GM18858 (cell line): ENCODE measurements around the gene PSD.
"Not testable (repeated sequence)": the region's sequence is repeated elsewhere in the genome, so short reads cannot be mapped to it uniquely, and the experiment has no call there.

ENCODE experiments used
- ATAC-seq: cut with Tn5 transposase; IDR thresholded peaks from one replicate; pipeline ENCODE4 v1.9.1; 2021; ENCODE audit not compliant: unreplicated experiment

Gene PSD

DNA sequence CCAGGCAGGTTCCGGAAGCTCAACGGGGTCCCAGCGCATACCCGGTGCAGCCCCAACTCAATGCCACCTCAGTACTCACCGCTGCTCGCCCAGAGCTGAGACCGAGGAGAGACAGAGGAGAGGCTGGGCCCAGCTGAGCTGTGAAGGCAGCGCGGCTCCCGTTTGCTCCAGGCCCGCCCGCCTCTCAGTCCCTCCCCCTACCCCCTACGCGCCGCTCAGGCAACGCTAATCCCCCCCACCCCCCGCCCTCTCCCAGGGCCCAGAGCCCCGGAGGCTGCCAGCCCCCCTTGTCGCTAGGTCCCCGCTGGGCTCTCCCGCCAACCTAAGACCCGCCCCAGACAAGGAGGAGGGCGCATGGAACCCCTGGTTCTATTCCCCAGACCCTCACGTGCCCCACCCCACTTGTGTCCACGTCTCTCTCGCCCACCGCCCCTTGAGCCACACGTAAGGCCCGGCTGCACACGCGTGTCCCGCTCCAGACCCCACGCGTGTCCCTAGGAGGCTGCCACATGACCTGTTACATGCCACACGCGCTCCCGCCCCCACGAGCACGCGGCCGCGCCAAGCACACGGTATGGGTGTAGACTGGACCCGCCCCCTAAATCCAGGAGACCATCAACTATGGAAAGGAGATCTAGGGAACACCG is at the start of gene PSD:
Gene PSD (minus strand): TSS at position 164 of the 647 bp plus-strand sequence. CDS start 1,747 bp downstream, outside the sequence.
- ATAC-seq: no peak

DNA sequence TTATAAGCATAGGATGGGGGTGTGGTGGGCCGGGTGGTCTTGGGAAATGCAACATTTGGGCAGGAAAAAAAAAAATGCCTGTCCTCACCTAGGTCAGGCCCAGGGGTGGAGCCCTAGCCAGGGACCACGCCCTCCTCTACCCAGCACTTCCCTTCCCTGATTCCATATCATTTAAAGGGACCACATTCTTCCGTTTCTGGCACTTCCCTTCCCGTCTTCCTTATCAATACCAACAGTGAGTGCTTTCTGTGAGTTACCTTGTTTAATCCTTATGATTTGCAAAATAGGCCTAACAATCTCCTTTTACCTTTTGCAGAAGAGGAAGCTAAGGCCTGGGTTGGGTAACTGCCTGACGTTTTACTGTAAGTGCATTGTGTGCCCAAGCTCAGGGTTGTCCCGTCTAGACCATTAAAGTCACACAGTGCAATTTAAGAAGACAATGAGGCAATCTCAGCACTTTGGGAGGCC is 49.4 kb upstream of the PSD start:
- ATAC-seq: no peak

DNA sequence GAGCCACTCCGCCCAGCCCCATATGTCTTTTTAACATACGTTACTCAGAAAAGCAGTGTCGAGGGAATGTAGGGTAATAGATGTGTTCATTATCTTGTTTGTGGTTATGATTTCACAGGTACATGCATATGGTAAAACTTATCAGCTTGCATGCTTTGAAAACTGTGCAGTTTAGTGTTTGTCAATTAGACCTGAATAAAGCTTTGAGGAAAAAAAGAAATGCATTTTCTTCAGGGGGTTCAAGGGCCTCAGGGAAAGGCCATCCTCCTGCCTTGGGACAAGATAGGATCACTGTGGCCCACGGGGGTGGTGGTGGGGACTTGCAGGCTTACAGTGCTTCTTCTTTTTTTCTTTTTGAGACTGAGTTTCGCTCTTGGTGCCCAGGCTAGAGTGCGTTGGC is 48.7 kb upstream of the PSD start:
- ATAC-seq: no peak

DNA sequence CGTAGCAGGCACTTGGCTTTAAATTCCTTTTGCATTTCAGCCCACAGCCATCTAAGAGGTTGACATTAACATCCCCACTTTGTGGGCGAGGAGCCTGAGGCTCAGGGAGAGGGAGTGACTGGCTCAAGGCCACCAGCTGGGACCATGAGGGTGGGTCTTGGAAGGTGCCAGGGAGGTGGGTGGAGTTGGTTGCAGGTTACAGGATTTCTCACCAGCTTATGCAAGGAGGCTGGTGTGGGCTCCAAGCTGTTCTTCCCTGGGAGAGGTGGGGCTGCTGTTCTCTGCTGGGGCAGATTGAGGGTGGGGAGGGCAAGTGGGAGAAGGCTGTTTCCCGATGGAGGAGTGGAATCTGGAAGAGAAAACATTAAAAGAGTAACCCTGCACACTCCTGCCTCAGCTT is 46.9 kb upstream of the PSD start:
- no peak for ATAC-seq

DNA sequence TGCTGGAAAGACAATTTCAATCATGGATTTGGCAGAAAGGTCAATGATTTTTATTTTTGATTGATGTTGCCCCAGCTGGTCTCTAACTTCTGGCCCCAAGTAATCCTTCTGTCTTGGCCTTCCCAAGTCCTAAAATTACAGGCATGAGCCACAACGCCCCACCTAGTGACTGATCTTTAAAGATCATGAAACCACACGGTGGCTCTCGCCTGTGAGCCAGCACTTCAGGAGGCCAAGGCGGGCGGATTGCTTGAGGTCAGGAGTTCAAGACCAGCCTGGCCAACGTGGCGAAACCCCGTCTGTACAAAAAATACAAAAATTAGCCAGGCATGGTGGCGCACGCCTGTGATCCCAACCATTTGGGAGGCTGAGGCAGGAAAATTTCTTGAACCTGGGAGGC is 45.4 kb upstream of the PSD start:
- no peak for ATAC-seq

DNA sequence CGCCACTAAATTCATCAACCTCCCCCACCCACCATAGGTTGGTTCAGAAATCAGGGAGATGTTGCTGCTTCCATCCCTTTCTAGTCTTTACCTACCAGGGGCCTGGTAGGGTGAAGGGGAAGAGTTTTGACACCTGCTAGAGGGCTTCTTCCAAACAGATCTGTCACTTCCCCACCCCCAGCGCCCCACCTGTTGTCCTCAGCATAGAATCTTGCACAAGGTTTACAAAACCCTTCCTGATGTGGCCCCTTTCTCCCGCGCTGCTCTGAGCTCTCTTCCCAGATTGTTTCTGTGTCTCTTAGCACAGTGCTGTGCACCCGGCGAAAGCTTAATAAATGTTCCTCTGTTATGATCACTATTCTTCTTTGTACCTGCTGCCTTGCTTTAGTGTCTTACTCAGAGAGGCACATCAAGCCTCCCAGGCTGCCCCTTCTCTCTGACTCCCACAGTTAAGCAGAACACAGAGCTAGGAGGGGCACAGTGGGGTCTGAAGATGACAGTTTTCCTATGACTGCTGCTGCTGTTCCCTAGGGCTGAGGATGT is 44.0 kb upstream of the PSD start:
- ATAC-seq: no peak

DNA sequence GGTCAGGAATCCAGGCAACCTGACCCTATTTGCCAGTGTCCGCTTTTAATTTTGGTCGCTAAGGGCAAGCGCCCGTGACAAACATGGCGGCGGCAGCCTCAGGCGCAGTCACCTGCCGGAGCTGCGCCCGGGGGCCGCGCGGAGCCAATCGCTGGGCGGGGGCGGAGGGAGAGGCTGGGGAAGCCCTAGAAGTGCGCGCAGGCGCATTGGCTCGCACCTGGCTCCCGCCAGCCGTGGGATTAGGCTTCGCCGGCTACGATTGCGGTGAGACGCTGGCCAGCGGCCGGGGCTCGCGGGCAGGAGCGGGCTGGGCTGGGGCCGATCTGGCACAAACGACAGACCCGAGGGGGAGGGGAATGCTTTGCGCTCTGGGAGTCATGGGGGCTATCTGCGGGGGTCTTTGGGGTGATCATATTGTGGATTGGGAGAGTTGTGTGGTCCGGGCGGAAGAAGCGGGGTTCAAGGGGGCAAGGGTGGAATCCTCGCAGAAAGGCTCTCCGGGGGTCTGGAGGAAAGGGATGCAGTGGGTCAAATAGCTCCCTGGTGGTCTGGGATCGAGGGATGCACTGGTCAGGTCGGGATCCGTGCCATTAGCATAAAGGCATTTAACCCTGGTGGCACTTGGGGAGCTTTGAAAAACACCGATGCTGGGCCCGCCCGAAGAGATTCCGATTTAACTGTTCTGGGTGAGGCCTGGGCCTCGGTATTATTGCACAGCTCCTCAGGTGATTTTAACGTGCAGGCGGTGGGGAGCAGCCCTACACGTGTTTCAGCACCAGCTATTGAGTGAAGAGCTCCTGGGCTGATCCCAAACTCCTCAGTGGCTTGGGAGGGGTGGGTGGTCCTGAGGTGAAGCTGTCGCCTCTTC is 42.8 kb upstream of the PSD start:
- ATAC-seq: no peak

DNA sequence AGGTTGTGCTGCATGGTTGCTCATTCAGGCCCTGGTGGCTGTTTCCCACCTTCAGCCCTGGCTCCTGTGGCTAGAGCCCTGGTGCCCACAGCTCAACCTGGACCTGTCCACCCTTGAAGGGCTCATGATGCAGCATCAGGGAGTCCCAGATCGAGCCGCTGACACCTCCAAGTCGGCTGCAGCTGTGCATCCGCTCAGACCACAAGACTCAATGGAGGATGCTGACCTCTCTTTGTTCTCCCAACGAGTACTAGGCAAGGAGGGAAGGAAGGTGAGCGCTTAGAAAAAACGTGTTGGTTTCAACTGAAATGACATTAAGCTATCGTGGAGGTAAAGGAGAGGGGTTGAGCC is 42.2 kb upstream of the PSD start:
- ATAC-seq: no peak

DNA sequence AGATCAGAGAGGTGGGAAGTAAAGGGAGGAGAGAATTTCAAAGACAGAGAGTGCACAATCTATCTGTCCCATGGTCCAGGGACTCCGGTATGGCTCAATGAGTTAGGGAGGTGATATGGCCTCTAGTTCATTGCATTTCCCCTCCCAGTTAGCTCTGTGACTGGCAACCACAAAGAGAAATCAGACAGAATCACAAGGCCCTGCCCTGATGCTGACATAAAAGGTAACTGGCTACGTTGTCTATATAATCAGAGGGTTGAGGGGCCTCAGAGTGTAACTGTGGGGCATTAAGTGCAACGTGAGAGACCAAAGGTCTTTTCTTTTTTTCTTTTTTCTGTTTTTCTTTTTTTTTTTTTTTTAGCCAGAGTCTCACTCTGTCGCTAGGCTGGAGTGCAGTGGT is 40.1 kb upstream of the PSD start:
- no peak for ATAC-seq

DNA sequence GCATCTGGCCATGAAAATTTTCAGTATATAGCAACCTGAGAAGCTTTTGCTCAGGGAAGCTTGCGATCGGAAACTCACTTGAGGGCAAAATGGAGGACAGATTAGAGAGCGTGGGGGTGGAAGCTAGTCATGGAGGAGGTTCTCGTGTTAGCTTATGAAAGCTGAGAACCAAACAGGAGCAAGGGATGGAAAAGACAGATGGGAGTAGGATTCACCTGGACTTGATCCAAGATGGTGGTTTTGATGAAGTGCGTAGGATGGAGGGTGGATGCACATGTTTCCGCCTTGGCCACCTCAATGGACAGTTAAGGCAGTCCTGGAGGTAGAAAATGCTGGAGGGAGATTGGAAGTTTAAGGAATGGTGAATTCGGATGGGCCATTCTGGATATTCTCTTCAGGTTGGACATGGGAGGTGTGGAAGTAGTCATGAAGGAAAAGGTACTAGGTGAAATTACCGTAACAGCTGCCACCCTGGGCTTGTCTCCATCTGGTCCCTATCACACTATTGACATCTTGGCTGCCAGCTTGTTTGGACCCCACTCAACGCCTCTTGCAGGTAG is 39.1 kb upstream of the PSD start:
- ATAC-seq: no peak

DNA sequence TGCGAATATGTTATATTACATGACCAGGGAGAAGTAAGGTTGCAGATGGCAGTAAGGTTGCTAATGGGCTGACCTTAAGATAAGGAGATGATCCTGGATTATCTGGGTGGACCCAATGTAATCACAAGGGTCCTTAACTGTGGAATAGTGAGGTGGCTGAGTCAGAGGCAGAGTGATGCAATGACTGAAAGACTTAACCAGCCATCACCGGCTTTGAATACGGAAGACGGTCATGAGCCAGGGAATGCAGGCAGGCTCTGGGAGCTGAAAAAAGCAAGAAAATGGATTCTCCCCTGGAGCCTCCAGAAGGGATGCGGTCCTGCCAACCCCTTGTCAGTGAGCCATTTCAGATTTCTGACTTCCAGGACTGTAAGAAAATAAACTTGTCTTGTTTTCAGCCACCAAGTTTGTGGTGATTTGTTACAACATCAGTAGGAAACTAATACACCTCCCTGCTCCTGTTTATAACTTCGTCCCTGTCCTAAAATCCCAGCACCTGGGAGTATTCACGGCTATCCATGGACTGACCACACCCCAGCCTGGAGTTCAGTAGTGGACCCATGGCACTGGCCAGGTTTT is 37.4 kb upstream of the PSD start:
- ATAC-seq: no peak

DNA sequence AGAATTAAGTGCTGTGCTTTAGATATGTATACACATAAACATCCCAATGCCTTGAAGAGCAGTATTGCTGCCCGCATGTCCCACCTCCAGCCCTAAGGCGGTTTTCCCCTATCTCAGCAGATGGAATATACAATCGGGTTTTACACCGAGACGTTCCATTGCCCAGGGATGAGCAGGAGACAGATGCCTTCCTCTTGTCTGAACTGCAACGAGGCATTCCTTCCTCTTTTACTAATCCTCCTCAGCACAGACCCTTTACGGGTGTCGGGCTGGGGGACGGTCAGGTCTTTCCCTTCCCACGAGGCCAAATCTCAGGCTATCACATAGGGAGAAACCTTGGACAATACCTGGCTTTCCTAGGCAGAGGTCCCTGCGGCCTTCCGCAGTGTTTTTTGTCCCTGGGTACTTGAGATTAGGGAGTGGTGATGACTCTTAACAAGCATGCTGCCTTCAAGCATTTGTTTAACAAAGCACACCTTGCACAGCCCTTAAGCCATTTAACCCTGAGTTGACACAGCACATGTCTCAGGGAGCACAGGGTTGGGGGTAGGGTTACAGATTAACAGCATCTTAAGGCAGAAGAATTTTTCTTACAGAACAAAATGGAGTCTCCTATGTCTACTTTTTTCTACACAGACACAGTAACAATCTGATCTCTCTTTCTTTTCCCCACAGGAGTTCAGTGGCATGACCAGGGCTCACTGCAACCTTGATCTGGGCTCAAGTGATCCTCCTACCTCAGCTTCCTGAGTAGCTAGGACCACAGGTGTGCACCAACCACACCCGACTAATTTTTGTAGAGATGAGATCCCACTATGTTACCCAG is 36.3 kb upstream of the PSD start:
- ATAC-seq: not testable (repeated sequence)

DNA sequence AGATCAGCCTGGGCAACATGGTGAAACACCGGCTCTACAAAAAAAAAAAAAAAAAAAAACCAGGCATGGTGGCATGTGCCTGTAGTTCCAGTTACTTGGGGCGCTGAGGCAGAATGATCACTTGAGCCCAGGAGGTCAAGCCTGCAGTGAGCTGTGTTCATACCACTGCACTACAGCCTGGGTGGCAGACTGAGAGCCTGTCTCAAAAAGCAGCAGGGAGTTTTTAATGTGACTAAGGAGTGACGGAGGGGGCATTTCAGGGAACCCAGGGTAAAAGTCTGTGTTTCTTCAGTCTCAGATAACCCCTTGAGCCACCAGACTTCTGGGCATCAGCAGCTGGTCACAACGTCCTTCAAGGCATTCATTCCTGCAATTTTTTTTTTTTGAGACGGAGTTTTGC is 34.9 kb upstream of the PSD start:
- ATAC-seq: no peak

DNA sequence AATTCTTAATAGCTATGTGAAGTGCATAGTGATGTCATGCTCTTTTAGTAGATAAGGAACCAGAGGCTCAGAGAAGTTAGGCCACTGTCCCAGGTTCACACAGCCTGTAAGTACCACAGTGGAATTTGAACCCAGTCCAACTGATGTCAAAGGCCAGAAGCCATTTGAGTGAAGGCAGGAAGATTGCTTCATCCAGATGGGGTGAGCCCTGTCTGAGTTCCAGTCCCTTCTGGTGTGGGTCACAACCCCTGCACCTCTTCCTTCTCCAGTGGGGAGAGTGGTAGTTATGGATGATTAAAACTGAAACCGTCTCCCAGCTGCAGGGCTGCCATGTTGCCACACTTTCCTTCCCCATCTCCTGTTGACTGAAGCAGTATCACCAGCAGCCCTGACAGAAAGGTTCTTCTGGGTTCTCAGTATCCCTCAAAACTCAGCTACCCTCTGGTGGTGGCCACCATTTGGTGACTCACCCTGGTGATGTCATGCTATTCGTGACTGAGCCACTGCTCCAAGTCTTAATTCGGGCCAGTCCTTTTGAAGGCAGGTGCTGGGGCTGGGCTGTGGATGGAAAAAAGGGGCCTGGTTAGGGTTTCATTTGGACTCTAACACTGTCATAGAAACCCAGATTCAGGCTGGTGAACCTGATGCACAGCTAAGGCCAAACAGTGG is 34.2 kb upstream of the PSD start:
- no peak for ATAC-seq

DNA sequence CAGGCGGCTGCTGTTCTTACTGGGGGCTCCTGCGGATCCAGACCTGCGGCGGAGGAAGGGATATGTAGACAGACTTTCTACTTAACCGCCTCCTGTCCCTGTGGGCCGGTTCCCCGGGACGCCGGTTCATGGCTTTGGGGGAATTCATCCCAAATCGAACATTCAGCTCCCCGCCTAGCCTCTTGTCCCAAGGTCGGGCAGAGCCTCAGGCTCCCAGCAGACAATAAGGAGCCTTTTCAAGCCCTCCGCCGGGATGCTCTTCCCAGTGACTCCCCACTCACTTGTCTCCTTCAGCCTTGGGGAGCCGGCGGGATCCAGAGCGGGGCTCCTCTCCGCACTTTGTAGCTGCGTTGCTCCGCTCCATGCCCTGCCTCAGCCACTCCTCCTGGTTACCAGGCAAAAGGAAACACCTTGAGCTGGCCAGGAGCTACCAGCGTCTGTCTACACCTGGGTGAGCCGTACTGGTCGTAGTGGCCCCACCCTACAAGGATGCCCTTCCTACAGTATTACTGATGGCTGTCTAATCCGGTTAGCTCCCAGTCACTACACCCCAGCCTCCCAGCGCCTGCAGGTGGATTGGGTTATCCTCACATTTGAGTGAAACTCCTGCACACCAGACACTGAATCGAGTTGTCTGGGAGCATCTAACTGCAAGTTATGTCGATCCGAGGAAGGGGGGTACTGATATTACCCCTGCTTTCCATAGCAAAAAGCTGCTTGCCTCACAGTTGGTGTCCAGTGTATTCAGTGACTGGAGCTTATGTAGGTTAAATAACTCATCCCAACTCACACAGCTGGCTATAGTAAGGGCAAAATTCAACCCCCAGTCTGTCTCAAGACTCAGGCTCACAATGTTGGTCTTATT is 32.8 kb upstream of the PSD start, which contains the start of gene C10orf95:
Gene C10orf95 (minus strand): TSS at position 439 of the 865 bp plus-strand sequence. CDS start 450 bp downstream, outside the sequence.
- ATAC-seq: no peak

DNA sequence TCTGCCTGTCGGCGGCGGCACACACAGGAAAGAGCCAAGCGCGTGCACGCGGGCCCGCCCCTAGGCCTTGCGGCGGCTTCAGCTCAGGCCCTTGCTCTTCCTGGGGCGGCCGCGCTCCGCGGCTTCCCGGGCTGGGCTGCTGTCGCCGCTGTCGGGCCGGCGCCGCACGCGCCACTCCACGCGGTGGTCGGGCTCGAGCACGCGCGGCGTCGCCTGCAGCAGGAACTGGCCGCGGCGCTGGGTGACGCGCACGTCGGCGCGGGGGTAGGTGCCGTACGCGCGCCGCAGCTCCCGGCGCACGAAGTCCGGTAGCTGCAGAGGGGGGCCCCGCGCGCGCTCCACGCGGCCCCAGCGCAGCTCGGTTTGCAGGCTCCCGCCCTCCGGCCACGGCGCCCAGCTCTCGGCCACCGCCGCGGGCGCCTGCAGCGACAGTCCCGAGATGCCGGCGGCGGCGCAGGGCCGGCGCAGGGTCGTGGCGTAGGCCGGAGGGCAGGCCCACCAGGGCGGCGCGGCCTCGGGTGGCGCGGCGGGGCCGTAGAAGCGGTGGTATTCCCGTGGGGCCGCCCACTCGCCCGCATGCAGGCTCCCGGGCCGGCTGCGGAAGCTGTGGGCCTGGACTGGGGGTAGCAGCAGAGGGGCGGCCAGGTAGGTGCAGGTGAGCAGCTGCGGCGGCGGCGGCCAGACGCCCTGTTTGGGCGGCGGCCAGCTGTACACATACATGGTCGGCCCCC is 32.0 kb upstream of the PSD start:
- ATAC-seq: peak; percentile 73

DNA sequence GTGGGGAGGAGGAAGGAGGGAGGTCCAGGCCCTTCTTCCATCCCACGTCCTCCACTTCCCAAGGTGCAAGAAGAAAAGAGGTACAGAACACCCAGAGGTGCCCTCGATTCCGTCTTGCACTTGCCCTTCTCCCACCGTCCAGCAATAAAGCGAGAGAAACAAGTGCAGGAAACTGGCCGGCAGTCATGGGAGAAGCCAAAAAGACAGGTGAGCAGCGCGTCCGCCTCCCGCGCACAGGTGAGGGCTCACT is 31.5 kb upstream of the PSD start:
- no peak for ATAC-seq

DNA sequence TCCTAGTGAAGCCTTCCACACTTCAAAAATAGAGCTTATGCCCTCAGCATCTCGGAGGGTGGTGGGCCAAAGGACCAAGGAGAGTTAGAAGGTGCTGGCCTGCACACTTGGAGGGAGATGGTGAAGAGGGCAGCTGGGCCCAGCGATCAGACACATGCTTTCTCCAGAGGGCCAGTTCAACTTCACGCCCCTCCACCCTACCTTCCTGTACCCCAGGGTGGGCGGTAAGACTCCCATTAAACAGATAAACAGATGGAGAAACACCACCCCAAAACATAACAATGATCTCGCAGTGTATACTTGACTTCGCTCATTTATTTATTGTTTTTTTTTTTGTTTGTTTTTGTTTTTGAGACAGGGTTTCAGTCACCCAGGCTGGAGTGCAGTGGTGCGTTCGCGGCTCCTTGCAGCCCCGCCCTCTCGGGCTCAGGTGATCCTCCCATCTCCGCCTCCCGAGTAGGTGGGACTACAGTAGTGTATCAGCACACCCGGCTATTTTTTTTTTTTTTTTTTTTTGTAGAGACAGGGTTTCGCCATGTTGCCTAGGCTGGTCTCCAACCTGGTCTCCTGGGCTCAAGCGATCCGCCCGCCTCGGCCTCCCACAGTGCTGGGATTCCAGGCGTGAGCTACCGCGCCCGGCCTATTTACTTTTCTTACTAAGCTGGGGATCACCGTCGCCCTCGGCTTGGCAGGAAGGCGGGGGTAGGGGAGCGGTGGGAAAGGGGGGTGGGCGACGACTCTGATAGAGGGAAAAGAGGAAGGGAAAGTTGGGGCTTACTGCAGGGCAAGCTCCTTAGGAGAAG is 30.9 kb upstream of the PSD start:
- ATAC-seq: peak; percentile 50
